Lower leg skin (tissue), 4 donors: ENCODE results near the gene WFDC8. TPM values are rescaled to one million over a fixed set of nuclear protein-coding genes. Genes with fewer than 3 reads are reported as not detected.
"Not testable (repeated sequence)": the region's sequence is repeated elsewhere in the genome, so short reads cannot be mapped to it uniquely, and the experiment has no call there.

Experiments
- DNase-seq, 2 donors: peaks; one replicate each; pipeline ENCODE4 v3.0.0-alpha.2; 2019; ENCODE audit warnings: low spot score in 2 of 2
- H3K4me3 ChIP-seq: fragments of 200-600 bp; sonication (generic); 2 replicates; pipeline ENCODE4 v1.5.1; 2017; ENCODE audit warnings: mild to moderate bottlenecking, low read depth; ENCODE audit not compliant: poor library complexity, severe bottlenecking
- CTCF ChIP-seq, 3 donors: fragments of 450-650 bp; IDR thresholded peaks; one replicate each; pipeline ENCODE4 v1.5.1; 2016; ENCODE audit warnings: antibody characterized with exemption in 3 of 3, mild to moderate bottlenecking in 3 of 3, moderate library complexity in 2 of 3
- POLR2A ChIP-seq, 2 donors: fragments of 450-650 bp; IDR thresholded peaks; one replicate each; pipeline ENCODE4 v1.6.1; 2016 to 2017; ENCODE audit warnings: antibody characterized with exemption in 2 of 2, mild to moderate bottlenecking in 1 of 2, moderate library complexity in 1 of 2
- WGBS, 2 donors: methylation state at CpG; one replicate each; pipeline ENCODE4 v1.1.5; 2018; 5-methylcytosine and 5-hydroxymethylcytosine counted together
- intact Hi-C: fragments of 100-400 bp; cut with DNase I; formaldehyde crosslinking; loops from one replicate; pipeline ENCODE4 v1.15.0; 2023; ENCODE audit warnings: low total_unique reads
- total RNA-seq, 4 donors: library from RNA; depleted of rRNA; stranded (reverse); fragments of >200 nt; gene quantifications; one replicate each; pipeline ENCODE4 v1.1.0, GENCODE V29; 2016

The WFDC8 gene
- total RNA-seq, 4 donors from 2014 or later, result not detected

DNA sequence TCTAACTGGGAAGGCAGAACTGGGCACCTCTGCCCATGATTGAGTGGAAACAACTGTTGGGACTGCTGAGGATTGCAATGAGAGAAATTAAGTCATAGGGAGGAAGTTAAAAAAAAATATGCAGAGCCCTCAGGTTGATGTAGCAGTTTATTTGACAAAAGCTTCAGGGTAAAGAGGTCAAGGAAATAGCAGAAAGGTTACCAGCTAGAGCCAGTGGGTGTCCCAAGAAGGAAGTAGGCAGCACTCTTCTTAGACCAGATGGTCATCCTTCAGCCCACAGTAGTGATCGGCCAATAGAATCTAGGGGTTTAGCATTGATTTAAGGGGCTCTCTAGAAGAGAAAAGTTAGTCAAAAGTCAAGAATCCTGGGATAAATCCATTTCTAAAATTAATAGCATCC is 28.7 kb upstream of the WFDC8 start:
- no peak for DNase-seq
- WGBS, 2 donors, result 100% methylated on average over 1 of the region's 1 CpG
- intact Hi-C loops, result no loop called here
- no peak for TF ChIP-seq CTCF (IDR thresholded peaks at IDR 0.05)
- no peak for TF ChIP-seq POLR2A (IDR thresholded peaks at IDR 0.05)
- H3K4me3 ChIP-seq, result no peak overlapping the region

DNA sequence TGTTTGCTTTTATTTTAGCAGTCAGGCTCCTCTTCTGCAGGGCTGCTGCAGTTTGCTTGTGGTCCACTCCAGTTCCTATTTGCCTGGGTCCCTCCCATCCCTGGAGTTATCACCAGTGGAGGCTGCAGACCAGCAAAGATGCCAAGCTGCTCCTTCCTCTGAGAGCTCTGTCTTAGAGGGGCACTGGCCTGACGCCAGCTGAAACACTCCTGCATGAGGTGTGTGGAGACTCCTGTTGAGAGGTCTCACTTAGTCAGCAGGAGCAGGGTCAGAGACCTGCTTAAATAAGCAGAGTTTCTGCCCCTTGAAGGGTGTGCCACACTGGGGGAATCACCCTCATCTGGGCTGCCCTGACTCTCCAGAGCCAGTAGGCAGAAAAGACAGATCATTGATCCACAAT is 16.2 kb upstream of the WFDC8 start:
- WGBS, 2 donors, result 0 to 47% methylated on average over 1 of the region's 1 CpG
- intact Hi-C loops, result no loop called here
- no peak for DNase-seq
- no peak overlapping the region for H3K4me3 ChIP-seq
- no peak for TF ChIP-seq POLR2A (IDR thresholded peaks at IDR 0.05)
- no peak for TF ChIP-seq CTCF (IDR thresholded peaks at IDR 0.05)

DNA sequence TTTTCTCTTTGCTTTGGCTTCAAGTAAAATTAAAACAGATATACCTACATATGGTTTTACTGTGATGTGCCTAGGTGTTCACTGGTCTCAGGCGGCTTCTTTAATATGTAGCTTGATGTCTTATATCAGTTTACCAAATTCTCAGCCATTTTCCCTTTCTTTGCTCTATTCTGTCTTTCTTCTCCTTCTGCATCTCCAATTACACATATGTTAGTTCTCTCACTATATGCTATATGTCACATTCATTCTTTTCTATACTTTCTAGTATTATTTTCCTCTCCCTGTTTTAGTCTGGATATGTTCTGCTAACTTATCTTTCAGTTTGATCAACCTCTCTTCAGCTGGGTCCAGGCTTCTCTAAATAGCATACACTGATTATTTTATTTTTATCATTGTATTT is 14.4 kb upstream of the WFDC8 start:
- WGBS, 2 donors, result 0 to 41% methylated on average over 1 of the region's 1 CpG
- no peak for DNase-seq
- intact Hi-C loops, result no loop called here
- TF ChIP-seq CTCF (IDR thresholded peaks at IDR 0.05) (no peak), POLR2A (IDR thresholded peaks at IDR 0.05) (no peak)
- H3K4me3 ChIP-seq, result no peak overlapping the region

DNA sequence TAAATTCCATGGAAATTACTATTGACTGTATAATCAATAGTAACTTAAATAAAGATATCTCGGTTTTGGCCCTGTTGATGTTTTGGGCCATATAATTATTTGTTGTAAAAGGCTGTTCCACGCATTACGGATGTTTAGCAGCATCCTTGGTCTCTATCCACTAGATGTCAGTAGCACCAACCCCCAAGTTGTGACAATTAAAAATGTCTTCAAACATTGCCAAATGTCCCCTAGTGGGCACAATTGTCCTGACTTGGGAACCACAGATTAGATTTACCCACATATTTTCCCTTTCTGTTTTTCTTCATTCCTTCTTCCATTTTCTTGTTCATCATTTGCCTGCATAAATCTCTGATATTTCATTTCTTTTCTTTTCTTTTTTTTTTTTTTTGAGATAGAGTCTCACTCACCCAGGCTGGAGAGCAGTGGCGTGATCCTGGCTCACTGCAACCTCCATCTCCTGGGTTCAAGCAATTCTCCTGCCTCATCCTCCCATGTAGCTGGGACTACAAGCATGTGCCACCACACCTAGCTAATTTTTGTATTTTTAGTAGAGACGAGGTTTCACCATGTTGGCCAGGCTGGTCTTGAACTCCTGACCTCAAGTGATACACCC is 13.6 kb upstream of the WFDC8 start:
- TF ChIP-seq CTCF (IDR thresholded peaks at IDR 0.05) (no peak), POLR2A (IDR thresholded peaks at IDR 0.05) (no peak)
- 62 to 68% methylated on average over 5 of the region's 5 CpGs for WGBS, 2 donors
- intact Hi-C loops, result no loop called here
- no peak overlapping the region for H3K4me3 ChIP-seq
- no peak for DNase-seq

- TF ChIP-seq POLR2A (IDR thresholded peaks at IDR 0.05), result no peak
- TF ChIP-seq CTCF (IDR thresholded peaks at IDR 0.05), result no peak
- no peak overlapping the region for H3K4me3 ChIP-seq
Observed at GRCh38 chr20:45589725-45590124, 10.6 kb upstream of the WFDC8 start.

GRCh38 chr20:45588800-45589199 is 9.7 kb upstream of the WFDC8 start:
- TF ChIP-seq CTCF (IDR thresholded peaks at IDR 0.05), result no peak
- no peak for TF ChIP-seq POLR2A (IDR thresholded peaks at IDR 0.05)
- 56 to 81% methylated on average over 2 of the region's 2 CpGs for WGBS, 2 donors
- DNase-seq, result no peak
- no peak overlapping the region for H3K4me3 ChIP-seq
- intact Hi-C loops, result no loop called here

More at GRCh38 chr20:45589725-45590124, 10.6 kb upstream of the WFDC8 start:
- DNase-seq, result no peak
- intact Hi-C loops, result no loop called here
- WGBS, 2 donors, result 19 to 46% methylated on average over 1 of the region's 1 CpG

DNA sequence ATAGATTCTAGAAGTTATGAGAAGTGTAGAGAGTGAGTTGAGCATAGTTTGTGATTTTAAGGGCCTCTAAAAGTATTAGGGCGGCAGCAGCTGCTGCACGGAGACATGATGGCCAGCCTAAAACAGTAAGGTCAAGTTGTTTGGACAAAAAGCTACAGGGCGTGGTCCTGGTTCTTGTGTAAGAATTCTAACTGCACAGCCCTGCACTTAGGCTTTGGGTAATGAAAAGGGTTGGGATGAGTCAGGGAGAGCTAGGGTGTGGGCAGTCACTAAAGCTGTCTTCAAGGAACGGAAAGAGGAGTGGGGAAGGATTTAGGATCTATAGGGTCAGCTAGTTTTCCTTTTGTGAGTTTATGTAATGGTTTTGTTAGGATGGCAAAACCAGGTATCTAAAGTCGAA is 6.9 kb upstream of the WFDC8 start:
- intact Hi-C loops, DNase-seq, H3K4me3 ChIP-seq: not testable (repeated sequence)
- 73 to 83% methylated on average over 5 of the region's 5 CpGs for WGBS, 2 donors

DNA sequence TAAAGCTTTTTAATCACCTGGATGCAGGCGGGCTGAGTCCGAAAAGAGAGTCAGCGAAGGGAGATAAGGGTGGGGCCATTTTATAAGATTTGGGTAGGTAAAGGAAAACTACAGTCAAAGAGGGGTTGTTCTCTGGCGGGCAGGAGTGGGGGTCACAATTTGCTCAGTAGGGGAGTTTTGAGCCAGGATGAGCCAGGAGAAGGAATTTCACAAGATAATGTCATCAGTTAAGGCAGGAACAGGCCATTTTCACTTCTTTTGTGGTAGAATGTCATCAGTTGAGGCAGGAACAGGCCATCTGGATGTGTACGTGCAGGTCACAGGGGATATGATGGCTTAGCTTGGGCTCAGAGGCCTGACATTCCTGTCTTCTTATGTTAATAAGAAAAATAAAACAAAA is 5.2 kb upstream of the WFDC8 start:
- DNase-seq, H3K4me3 ChIP-seq, intact Hi-C loops: not testable (repeated sequence)
- 92 to 95% methylated on average over 5 of the region's 5 CpGs for WGBS, 2 donors
